SK-N-MC (cell line): ENCODE measurements around the gene PARS2.

Experiments
- EZH2 ChIP-seq: fragments of 200-600 bp; sonication (generic); IDR thresholded peaks from one replicate; pipeline ENCODE4 v1.6.1; 2017; ENCODE audit warnings: antibody characterized with exemption
- POLR2AphosphoS5 ChIP-seq: IDR thresholded peaks from 2 replicates; pipeline ENCODE4 v1.6.1; 2012; ENCODE audit warnings: mild to moderate bottlenecking, low read depth, low read length, borderline replicate concordance

- no peak for TF ChIP-seq POLR2AphosphoS5
- TF ChIP-seq EZH2 = no peak
Measured at GRCh38 chr1:54750596-54750995, 13.7 kb downstream of the PARS2 start.
